DND-41 (cell line): ENCODE data around the gene ABCF2.

Experiments
- EZH2 ChIP-seq: IDR thresholded peaks from 3 replicates; pipeline ENCODE4 v1.6.1; 2012; ENCODE audit warnings: borderline replicate concordance, low read depth, mild to moderate bottlenecking, moderate library complexity, low read length, inconsistent platforms; ENCODE audit not compliant: severe bottlenecking
- TF ChIP-seq, protein P1 (sequence below): IDR thresholded peaks from 2 replicates; pipeline ENCODE4 v1.5.1; 2012; ENCODE audit warnings: borderline replicate concordance, low read length, moderate library complexity, mild to moderate bottlenecking; ENCODE audit not compliant: poor library complexity, severe bottlenecking; ENCODE audit errors: extremely low read depth

DNA sequence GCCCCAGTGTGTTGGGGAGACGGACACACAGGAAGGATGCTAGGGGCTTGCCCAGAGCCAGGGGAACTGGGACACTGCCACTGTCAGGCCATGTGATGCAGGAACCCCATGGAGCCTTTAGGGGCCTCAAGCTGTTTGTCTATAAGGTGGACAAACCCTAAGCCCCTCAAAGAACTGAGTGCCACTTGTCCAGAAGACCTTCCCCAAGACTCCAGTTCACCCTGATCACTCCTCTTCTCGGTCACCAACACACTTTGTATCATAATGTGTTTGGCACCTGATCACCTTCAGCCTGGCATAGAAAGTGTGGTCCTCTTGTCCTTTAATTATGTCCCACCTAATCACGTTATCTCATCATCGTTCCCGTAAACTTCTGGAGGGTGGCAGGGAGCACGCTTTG is 17.4 kb downstream of the ABCF2 start:
- TF ChIP-seq, protein P1, sequence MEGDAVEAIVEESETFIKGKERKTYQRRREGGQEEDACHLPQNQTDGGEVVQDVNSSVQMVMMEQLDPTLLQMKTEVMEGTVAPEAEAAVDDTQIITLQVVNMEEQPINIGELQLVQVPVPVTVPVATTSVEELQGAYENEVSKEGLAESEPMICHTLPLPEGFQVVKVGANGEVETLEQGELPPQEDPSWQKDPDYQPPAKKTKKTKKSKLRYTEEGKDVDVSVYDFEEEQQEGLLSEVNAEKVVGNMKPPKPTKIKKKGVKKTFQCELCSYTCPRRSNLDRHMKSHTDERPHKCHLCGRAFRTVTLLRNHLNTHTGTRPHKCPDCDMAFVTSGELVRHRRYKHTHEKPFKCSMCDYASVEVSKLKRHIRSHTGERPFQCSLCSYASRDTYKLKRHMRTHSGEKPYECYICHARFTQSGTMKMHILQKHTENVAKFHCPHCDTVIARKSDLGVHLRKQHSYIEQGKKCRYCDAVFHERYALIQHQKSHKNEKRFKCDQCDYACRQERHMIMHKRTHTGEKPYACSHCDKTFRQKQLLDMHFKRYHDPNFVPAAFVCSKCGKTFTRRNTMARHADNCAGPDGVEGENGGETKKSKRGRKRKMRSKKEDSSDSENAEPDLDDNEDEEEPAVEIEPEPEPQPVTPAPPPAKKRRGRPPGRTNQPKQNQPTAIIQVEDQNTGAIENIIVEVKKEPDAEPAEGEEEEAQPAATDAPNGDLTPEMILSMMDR = no peak
- TF ChIP-seq EZH2 = no peak
